GM19467 (cell line): Measurements from ENCODE around the gene CORO7.

Source experiments
- ATAC-seq: cut with Tn5 transposase; IDR thresholded peaks from one replicate; pipeline ENCODE4 v1.9.1; 2021; ENCODE audit warnings: mild to moderate bottlenecking, moderate library complexity; ENCODE audit not compliant: unreplicated experiment

CORO7 gene

GRCh38 chr16:4373356-4373908, 43.0 kb downstream of the CORO7 start:
- no peak for ATAC-seq

- ATAC-seq: no peak
Measured at GRCh38 chr16:4372578-4373355, 43.6 kb downstream of the CORO7 start.

- no peak for ATAC-seq
Measured at GRCh38 chr16:4372001-4372577, 44.3 kb downstream of the CORO7 start.

- no peak for ATAC-seq
Measured at GRCh38 chr16:4371357-4372000, 44.9 kb downstream of the CORO7 start, which contains the start of gene VASN. VASN (plus strand) TSS chr16:4371848; CDS start chr16:4380878, 9,030 bp downstream.

GRCh38 chr16:4370570-4371356, 45.6 kb downstream of the CORO7 start:
- no peak for ATAC-seq

- no peak for ATAC-seq
Measured at GRCh38 chr16:4370151-4370550, 46.2 kb downstream of the CORO7 start.

GRCh38 chr16:4369007-4369733, 47.2 kb downstream of the CORO7 start:
- ATAC-seq: no peak

GRCh38 chr16:4367393-4367856, 49.0 kb downstream of the CORO7 start:
- ATAC-seq: no peak

- ATAC-seq: no peak
Measured at GRCh38 chr16:4366016-4366415, 50.4 kb downstream of the CORO7 start.

- no peak for ATAC-seq
Measured at GRCh38 chr16:4365615-4366014, 50.8 kb downstream of the CORO7 start.

GRCh38 chr16:4365014-4365406, 51.4 kb downstream of the CORO7 start:
- ATAC-seq: no peak

- no peak for ATAC-seq
Measured at GRCh38 chr16:4364196-4365013, 52.0 kb downstream of the CORO7 start.

- no peak for ATAC-seq
Measured at GRCh38 chr16:4362476-4363135, 53.8 kb downstream of the CORO7 start.

- no peak for ATAC-seq
Measured at GRCh38 chr16:4361944-4362311, 54.5 kb downstream of the CORO7 start.

GRCh38 chr16:4361033-4361943, 55.1 kb downstream of the CORO7 start:
- no peak for ATAC-seq

GRCh38 chr16:4360538-4361021, 55.8 kb downstream of the CORO7 start:
- ATAC-seq: no peak

GRCh38 chr16:4359914-4360313, 56.5 kb downstream of the CORO7 start:
- ATAC-seq: no peak
